Measurements from ENCODE around the gene DNER.

DNA sequence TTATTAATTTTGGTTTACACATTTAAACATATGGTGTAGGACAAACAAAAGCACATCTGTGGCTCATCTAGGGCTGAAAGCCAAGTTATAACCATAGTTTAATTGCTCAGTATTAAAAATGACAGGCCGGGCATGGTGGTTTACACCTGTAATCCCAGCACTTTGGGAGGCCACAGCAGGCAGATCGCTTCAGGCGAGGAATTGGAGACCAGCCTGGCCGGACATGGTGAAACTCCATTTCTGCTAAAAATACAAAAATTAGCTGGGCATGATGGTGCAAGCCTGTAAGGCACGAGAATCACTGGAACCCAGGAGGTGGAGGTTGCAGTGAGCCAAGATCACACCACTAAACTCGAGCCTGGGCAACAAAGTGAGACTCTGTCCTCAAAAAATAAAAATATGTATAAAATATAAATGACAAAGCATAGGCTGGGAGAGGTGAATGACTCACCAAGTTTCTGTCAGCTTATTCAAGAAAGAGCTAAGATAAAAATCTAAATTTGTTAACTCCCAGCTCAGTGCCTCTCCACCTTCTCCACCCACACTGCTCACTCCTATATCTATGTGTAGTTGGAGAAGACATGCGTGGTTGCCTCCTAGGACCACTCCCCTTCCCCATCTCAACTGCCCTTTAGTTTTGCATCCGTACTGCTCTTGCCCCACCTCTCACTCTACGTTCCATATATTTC is 364.1 kb downstream of the DNER start:
- TF ChIP-seq, protein P1, sequence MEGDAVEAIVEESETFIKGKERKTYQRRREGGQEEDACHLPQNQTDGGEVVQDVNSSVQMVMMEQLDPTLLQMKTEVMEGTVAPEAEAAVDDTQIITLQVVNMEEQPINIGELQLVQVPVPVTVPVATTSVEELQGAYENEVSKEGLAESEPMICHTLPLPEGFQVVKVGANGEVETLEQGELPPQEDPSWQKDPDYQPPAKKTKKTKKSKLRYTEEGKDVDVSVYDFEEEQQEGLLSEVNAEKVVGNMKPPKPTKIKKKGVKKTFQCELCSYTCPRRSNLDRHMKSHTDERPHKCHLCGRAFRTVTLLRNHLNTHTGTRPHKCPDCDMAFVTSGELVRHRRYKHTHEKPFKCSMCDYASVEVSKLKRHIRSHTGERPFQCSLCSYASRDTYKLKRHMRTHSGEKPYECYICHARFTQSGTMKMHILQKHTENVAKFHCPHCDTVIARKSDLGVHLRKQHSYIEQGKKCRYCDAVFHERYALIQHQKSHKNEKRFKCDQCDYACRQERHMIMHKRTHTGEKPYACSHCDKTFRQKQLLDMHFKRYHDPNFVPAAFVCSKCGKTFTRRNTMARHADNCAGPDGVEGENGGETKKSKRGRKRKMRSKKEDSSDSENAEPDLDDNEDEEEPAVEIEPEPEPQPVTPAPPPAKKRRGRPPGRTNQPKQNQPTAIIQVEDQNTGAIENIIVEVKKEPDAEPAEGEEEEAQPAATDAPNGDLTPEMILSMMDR (optimal IDR thresholded peaks at IDR 0.05 in 1 of 3, IDR thresholded peaks at IDR 0.05 in 1 of 3, conservative IDR thresholded peaks at IDR 0.05 in 1 of 3; ENCODE audit: extremely low read depth in 1 of 3, insufficient read depth in 2 of 3, low read length in 3 of 3): no peak
- TF ChIP-seq EZH2 (IDR thresholded peaks at IDR 0.05; ENCODE audit: low read length): no peak

Data from keratinocyte (primary cell).